Glomerular visceral epithelial cell (primary cell): Measurements from ENCODE around the gene EDAR.

Experiments used
- DNase-seq: peaks from one replicate; pipeline ENCODE4 v3.0.0-alpha.2; 2016; ENCODE audit errors: extremely low spot score

Gene EDAR

GRCh38 chr2:108967757-108968156 lies 21.3 kb downstream of the EDAR start:
- no peak for DNase-seq

GRCh38 chr2:108965540-108966289 lies 23.3 kb downstream of the EDAR start:
- no peak for DNase-seq

GRCh38 chr2:108963057-108963456 lies 26.0 kb downstream of the EDAR start:
- DNase-seq = no peak

- DNase-seq = no peak
Measured at GRCh38 chr2:108961796-108962195, 27.2 kb downstream of the EDAR start.

GRCh38 chr2:108960006-108960405 lies 29.0 kb downstream of the EDAR start:
- DNase-seq = no peak

- no peak for DNase-seq
Measured at GRCh38 chr2:108959401-108959800, 29.6 kb downstream of the EDAR start.

GRCh38 chr2:108958632-108959341 lies 30.2 kb downstream of the EDAR start:
- DNase-seq = no peak

- DNase-seq = no peak
Measured at GRCh38 chr2:108958002-108958401, 31.0 kb downstream of the EDAR start.

GRCh38 chr2:108956375-108956774 lies 32.6 kb downstream of the EDAR start:
- no peak for DNase-seq

GRCh38 chr2:108950369-108951135 lies 38.5 kb downstream of the EDAR start:
- DNase-seq = no peak

GRCh38 chr2:108949316-108950239 lies 39.4 kb downstream of the EDAR start:
- no peak for DNase-seq

GRCh38 chr2:108947271-108947907 lies 41.6 kb downstream of the EDAR start:
- no peak for DNase-seq

- no peak for DNase-seq
Measured at GRCh38 chr2:108946442-108946841, 42.6 kb downstream of the EDAR start.

- no peak for DNase-seq
Measured at GRCh38 chr2:108945969-108946368, 43.1 kb downstream of the EDAR start.

- DNase-seq = no peak
Measured at GRCh38 chr2:108944601-108945331, 44.3 kb downstream of the EDAR start.

GRCh38 chr2:108943751-108944150 lies 45.3 kb downstream of the EDAR start:
- DNase-seq = no peak

GRCh38 chr2:108942888-108943287 lies 46.1 kb downstream of the EDAR start:
- no peak for DNase-seq

- DNase-seq = no peak
Measured at GRCh38 chr2:108942231-108942825, 46.7 kb downstream of the EDAR start.

- DNase-seq = no peak
Measured at GRCh38 chr2:108941767-108942166, 47.3 kb downstream of the EDAR start.

GRCh38 chr2:108941161-108941665 lies 47.8 kb downstream of the EDAR start:
- DNase-seq = no peak
